MM.1S (cell line): Measurements from ENCODE around the gene NSMF.

ENCODE experiments used
- DNase-seq: peaks from one replicate; pipeline ENCODE4 v3.0.0-alpha.2; 2015
- H2AFZ ChIP-seq: fragments of 300-600 bp; sonication (generic); 2 replicates; pipeline ENCODE4 v1.6.0; 2016; ENCODE audit warnings: antibody characterized with exemption, low read length
- H3F3A ChIP-seq: fragments of 300-600 bp; sonication (generic); 2 replicates; pipeline ENCODE4 v1.6.1; 2016; ENCODE audit warnings: mild to moderate bottlenecking, antibody characterized with exemption, low read length, moderate library complexity, mixed read lengths; ENCODE audit not compliant: insufficient read depth
- H3K27ac ChIP-seq: fragments of 300-600 bp; sonication (generic); 2 replicates; pipeline ENCODE4 v1.5.1; 2016; ENCODE audit warnings: mild to moderate bottlenecking, low read length
- H3K27me3 ChIP-seq: fragments of 300-600 bp; sonication (generic); replicated peaks from 2 replicates; pipeline ENCODE4 v1.6.0; 2016; ENCODE audit warnings: low read length; ENCODE audit not compliant: insufficient read depth
- H3K36me3 ChIP-seq: fragments of 300-600 bp; sonication (generic); replicated peaks from 2 replicates; pipeline ENCODE4 v1.6.1; 2016; ENCODE audit warnings: mild to moderate bottlenecking, low read length, mixed read lengths; ENCODE audit not compliant: insufficient read depth
- H3K4me1 ChIP-seq: fragments of 300-600 bp; sonication (generic); 2 replicates; pipeline ENCODE4 v1.6.1; 2016; ENCODE audit warnings: low read length, mixed read lengths
- H3K4me2 ChIP-seq: fragments of 300-600 bp; sonication (generic); 2 replicates; pipeline ENCODE4 v1.6.0; 2016; ENCODE audit warnings: low read depth, low read length
- H3K4me3 ChIP-seq: fragments of 300-600 bp; sonication (generic); 2 replicates; pipeline ENCODE4 v1.5.1; 2016; ENCODE audit warnings: low read length, mixed read lengths
- H3K79me2 ChIP-seq: fragments of 300-600 bp; sonication (generic); 2 replicates; pipeline ENCODE4 v1.6.1; 2016; ENCODE audit warnings: mixed run types, low read length, mixed read lengths
- H3K9ac ChIP-seq: fragments of 300-600 bp; sonication (generic); 2 replicates; pipeline ENCODE4 v1.6.1; 2016; ENCODE audit warnings: low read length, mixed read lengths
- H3K9me2 ChIP-seq: fragments of 300-600 bp; sonication (generic); replicated peaks from 2 replicates; pipeline ENCODE4 v1.6.1; 2016; ENCODE audit warnings: mild to moderate bottlenecking, low read length, mixed read lengths; ENCODE audit not compliant: insufficient read depth
- H3K9me3 ChIP-seq: fragments of 300-600 bp; sonication (generic); replicated peaks from 2 replicates; pipeline ENCODE4 v1.6.1; 2016; ENCODE audit warnings: mild to moderate bottlenecking, low read length, mixed read lengths; ENCODE audit not compliant: insufficient read depth
- H4K20me1 ChIP-seq: fragments of 300-600 bp; sonication (generic); 2 replicates; pipeline ENCODE4 v1.6.1; 2016; ENCODE audit warnings: mild to moderate bottlenecking, low read length, moderate library complexity, mixed read lengths; ENCODE audit not compliant: insufficient read depth
- CTCF ChIP-seq: fragments of 300-600 bp; sonication (generic); IDR thresholded peaks from 2 replicates; pipeline ENCODE4 v1.5.1; 2016; ENCODE audit warnings: antibody characterized with exemption, low read length, mixed read lengths
- EZH2 ChIP-seq: fragments of 300-600 bp; sonication (generic); optimal IDR thresholded peaks from 2 replicates; pipeline ENCODE3; 2017; ENCODE audit warnings: low read depth, mild to moderate bottlenecking, antibody characterized with exemption, low read length, mixed read lengths
- EZH2phosphoT487 ChIP-seq: fragments of 300-600 bp; sonication (generic); IDR thresholded peaks from 2 replicates; pipeline ENCODE4 v1.6.1; 2018; ENCODE audit warnings: antibody characterized with exemption, low read length

Gene NSMF

GRCh38 chr9:137444106-137444790 lies 14.9 kb downstream of the NSMF start:
- Histone ChIP-seq H3K9me3 (no peaks in the 10 kb centered on the region), H3K79me2 (no peaks in the 10 kb centered on the region), H3K36me3 (no peaks in the 10 kb centered on the region), H3K9ac (no peak overlapping the region), H3K27ac (no peak overlapping the region), H4K20me1 (no peaks in the 10 kb centered on the region), H3K4me1 (peaks cover 5% of the 10 kb centered on the region; the same call in 1 of the 2 replicates), H2AFZ (no peak overlapping the region), H3K27me3 (peaks cover 36% of the 10 kb centered on the region), H3K4me3 (no peak overlapping the region), H3K9me2 (no peaks in the 10 kb centered on the region), H3K4me2 (no peak overlapping the region), H3F3A (0 out of 2 replicates have a peak, but pooled peaks cover 5% of the 10 kb centered on the region)
- TF ChIP-seq EZH2 (no peak), EZH2phosphoT487 (no peak), CTCF (no peak)
- no peak for DNase-seq

- Histone ChIP-seq H3K9me3 (no peaks in the 10 kb centered on the region), H3K79me2 (no peaks in the 10 kb centered on the region), H4K20me1 (no peaks in the 10 kb centered on the region), H3K27ac (no peak overlapping the region), H3F3A (0 out of 2 replicates have a peak, but pooled peaks cover 5% of the 10 kb centered on the region), H3K27me3 (peaks cover 54% of the 10 kb centered on the region), H3K4me1 (peaks cover 5% of the 10 kb centered on the region; the same call in 1 of the 2 replicates), H2AFZ (no peak overlapping the region), H3K9me2 (no peaks in the 10 kb centered on the region), H3K4me2 (no peak overlapping the region), H3K36me3 (no peaks in the 10 kb centered on the region), H3K9ac (no peak overlapping the region), H3K4me3 (no peak overlapping the region)
- TF ChIP-seq EZH2phosphoT487 (no peak), EZH2 (no peak), CTCF (no peak)
- no peak for DNase-seq
These were observed 17.2 kb downstream of the NSMF start for GRCh38 chr9:137441935-137442321.

GRCh38 chr9:137441289-137441934 lies 17.7 kb downstream of the NSMF start, which contains the start of gene ENTPD8:
ENTPD8 (minus strand) TSS chr9:137441357; CDS start chr9:137438285, 3,072 bp downstream.
- Histone ChIP-seq H4K20me1 (no peaks in the 10 kb centered on the region), H2AFZ (0 out of 2 replicates have a peak within 1 kb of the TSS, but pooled peaks have one; percentile 31), H3K27me3 (peaks cover 54% of the 10 kb centered on the region), H3K9ac (no peak within 1 kb of the TSS), H3K79me2 (no peaks in the 10 kb centered on the region), H3K4me1 (peaks cover 5% of the 10 kb centered on the region; the same call in 1 of the 2 replicates), H3K4me2 (peak within 1 kb of the TSS; percentile 95), H3K36me3 (no peaks in the 10 kb centered on the region), H3K9me3 (no peaks in the 10 kb centered on the region), H3F3A (0 out of 2 replicates have a peak, but pooled peaks cover 5% of the 10 kb centered on the region), H3K9me2 (no peaks in the 10 kb centered on the region), H3K4me3 (peak within 1 kb of the TSS; percentile 42; the same call in 1 of the 2 replicates), H3K27ac (no peak within 1 kb of the TSS)
- no peak for TF ChIP-seq EZH2phosphoT487
- no peak for TF ChIP-seq EZH2
- no peak for TF ChIP-seq CTCF
- peak; percentile 59 for DNase-seq
